Upper lobe of right lung (tissue), 1 donor: ENCODE measurements around the gene FKBP8. TPM values are rescaled to one million over a fixed set of nuclear protein-coding genes. Genes with fewer than 3 reads are reported as not detected.

Experiments
- ATAC-seq: fragments of 200-7000 bp; cut with Tn5 transposase; one replicate; pipeline ENCODE4 v1.9.1; 2020; ENCODE audit warnings: mild to moderate bottlenecking, moderate library complexity
- DNase-seq: peaks from one replicate; pipeline ENCODE4 v3.0.0-alpha.2; 2020
- H3K27ac ChIP-seq: fragments of 200-600 bp; one replicate; pipeline ENCODE4 v1.8.0; 2022
- H3K27me3 ChIP-seq: fragments of 200-600 bp; one replicate; pipeline ENCODE4 v1.8.0; 2022; ENCODE audit warnings: mild to moderate bottlenecking
- H3K36me3 ChIP-seq: fragments of 200-600 bp; one replicate; pipeline ENCODE4 v1.8.0; 2022
- H3K4me1 ChIP-seq: fragments of 200-600 bp; one replicate; pipeline ENCODE4 v1.8.0; 2022
- H3K4me3 ChIP-seq: fragments of 200-600 bp; one replicate; pipeline ENCODE4 v1.8.0; 2022; ENCODE audit warnings: mild to moderate bottlenecking
- H3K9me3 ChIP-seq: fragments of 200-600 bp; one replicate; pipeline ENCODE4 v1.8.0; 2022
- CTCF ChIP-seq: fragments of 200-600 bp; IDR thresholded peaks from one replicate; pipeline ENCODE4 v1.8.0; 2022; ENCODE audit warnings: antibody characterized with exemption
- intact Hi-C: fragments of 100-400 bp; cut with DNase I; formaldehyde crosslinking; loops from one replicate; pipeline ENCODE4 v1.11.0; 2022
- total RNA-seq: library from RNA; stranded (reverse); fragmentation: NEBNext Ultra II Directional; extraction: Animal tissue kit (Norgen Biotek cat#: 25700); gene quantifications from one replicate; pipeline ENCODE4 v1.2.1, GENCODE V29; 2021
- donor health status: DM: no; HTN: yes; CAD: no; lungs with severe emphysema.

Gene FKBP8
- total RNA-seq, 1 donor from 2014 or later, result 201 TPM

DNA sequence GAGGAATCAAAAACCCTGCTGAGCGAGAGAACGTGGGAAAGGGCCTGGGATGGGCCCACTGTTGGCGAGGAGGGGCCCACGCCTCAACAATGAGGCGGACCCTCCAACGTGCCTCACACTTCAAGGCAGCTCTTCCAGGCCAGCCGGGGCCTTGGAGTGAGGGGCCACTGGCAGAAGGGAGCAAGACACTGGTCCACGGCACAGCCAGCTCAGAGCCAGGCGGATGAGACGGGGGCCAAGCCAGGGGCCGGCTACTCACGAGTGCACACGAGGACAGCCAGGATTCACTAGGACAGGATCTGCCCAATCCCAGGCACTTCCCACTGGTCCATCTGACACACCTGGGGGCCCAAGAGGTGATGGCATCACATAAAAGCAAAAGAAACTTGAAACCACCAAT, 42.0 kb downstream of the FKBP8 start:
- DNase-seq, result no peak
- Histone ChIP-seq H3K4me1 (peaks cover 96% of the 10 kb centered on the region), H3K27ac (peak overlapping the region; percentile 36), H3K36me3 (no peaks in the 10 kb centered on the region), H3K9me3 (no peaks in the 10 kb centered on the region), H3K4me3 (no peak overlapping the region), H3K27me3 (no peaks in the 10 kb centered on the region)
- ATAC-seq, result no peak
- TF ChIP-seq CTCF, result no peak
- intact Hi-C loops, result no loop called here

DNA sequence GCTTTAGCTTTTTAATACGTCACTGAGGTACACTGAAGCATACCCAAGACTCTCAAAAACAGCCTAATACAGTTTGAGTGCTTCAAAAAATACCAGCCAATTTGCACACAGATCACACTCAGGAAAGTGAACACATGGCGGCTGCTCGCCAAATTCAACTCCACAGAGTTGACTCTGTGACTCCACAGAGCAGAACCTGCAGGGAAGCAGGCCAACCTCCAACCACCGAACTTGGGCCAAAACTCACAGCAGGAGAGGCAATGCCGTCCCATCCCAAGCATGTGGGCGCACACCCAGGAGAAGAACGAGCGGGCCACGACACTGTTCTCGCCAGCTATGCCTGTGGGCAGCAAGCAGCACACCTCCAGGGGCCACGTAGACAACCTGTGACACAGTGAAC, 42.6 kb downstream of the FKBP8 start:
- DNase-seq (no peak), ATAC-seq (no peak)
- H3K4me3 ChIP-seq, result no peak overlapping the region
- H3K27ac ChIP-seq, result peak overlapping the region; percentile 51
- intact Hi-C loops, result no loop called here
- no peaks in the 10 kb centered on the region for H3K9me3 ChIP-seq
- no peaks in the 10 kb centered on the region for H3K27me3 ChIP-seq
- peaks cover 96% of the 10 kb centered on the region for H3K4me1 ChIP-seq
- no peaks in the 10 kb centered on the region for H3K36me3 ChIP-seq
- TF ChIP-seq CTCF, result no peak

GRCh38 chr19:18500376-18500775, 43.0 kb downstream of the FKBP8 start:
- ATAC-seq (no peak), DNase-seq (no peak)
- no peak for TF ChIP-seq CTCF
- Histone ChIP-seq H3K27ac (peak overlapping the region; percentile 51), H3K4me3 (no peak overlapping the region), H3K27me3 (no peaks in the 10 kb centered on the region), H3K36me3 (no peaks in the 10 kb centered on the region), H3K4me1 (peaks cover 96% of the 10 kb centered on the region), H3K9me3 (no peaks in the 10 kb centered on the region)
- intact Hi-C loops, result no loop called here

- TF ChIP-seq CTCF, result no peak
- ATAC-seq (peak; percentile 6), DNase-seq (no peak)
- peak overlapping the region; percentile 47 for H3K27ac ChIP-seq
- no peak overlapping the region for H3K4me3 ChIP-seq
- H3K4me1 ChIP-seq, result peaks cover 96% of the 10 kb centered on the region
- no peaks in the 10 kb centered on the region for H3K9me3 ChIP-seq
- H3K36me3 ChIP-seq, result no peaks in the 10 kb centered on the region
- intact Hi-C loops, result no loop called here
- H3K27me3 ChIP-seq, result no peaks in the 10 kb centered on the region
These were observed 44.2 kb downstream of the FKBP8 start for GRCh38 chr19:18499055-18499775.

DNA sequence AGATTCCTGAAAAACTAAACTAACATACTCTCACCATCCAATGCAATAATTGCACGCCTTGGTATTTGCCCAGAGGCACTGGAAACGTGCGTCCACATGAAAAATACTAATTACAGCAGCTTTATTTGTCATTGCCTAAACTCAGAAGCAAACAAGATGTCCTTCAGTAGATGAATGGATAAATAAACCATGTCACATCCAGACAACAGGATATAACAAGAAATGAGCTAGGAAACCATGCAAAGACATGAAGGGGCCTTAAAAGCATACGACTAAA, 46.5 kb downstream of the FKBP8 start:
- Histone ChIP-seq H3K4me3 (no peak overlapping the region), H3K9me3 (no peaks in the 10 kb centered on the region), H3K27me3 (no peaks in the 10 kb centered on the region), H3K36me3 (no peaks in the 10 kb centered on the region), H3K27ac (peak overlapping the region; percentile 42), H3K4me1 (peaks cover 94% of the 10 kb centered on the region)
- intact Hi-C loops, result no loop called here
- no peak for DNase-seq
- no peak for ATAC-seq
- no peak for TF ChIP-seq CTCF
